Mammary epithelial cell (primary cell): Measurements from ENCODE around the gene USP22.

Experiments
- CTCF ChIP-seq, 2 donors: IDR thresholded peaks in 1 of 2; conservative IDR thresholded peaks in 1 of 2; 2 replicates each; pipeline ENCODE4 v1.5.1; 2011 to 2012; ENCODE audit warnings: inconsistent platforms in 2 of 2, low read length in 2 of 2, mild to moderate bottlenecking in 2 of 2, control low read depth in 1 of 2, low read depth in 1 of 2; ENCODE audit not compliant: insufficient read depth in 1 of 2; ENCODE audit errors: extremely low read depth in 1 of 2
- EZH2 ChIP-seq: IDR thresholded peaks from 2 replicates; pipeline ENCODE4 v1.6.1; 2012; ENCODE audit warnings: low read length, inconsistent platforms, borderline replicate concordance

- TF ChIP-seq CTCF (conservative IDR thresholded peaks at IDR 0.05 in 1 of 2, IDR thresholded peaks at IDR 0.05 in 1 of 2; ENCODE audit: extremely low read depth in 1 of 2, insufficient read depth in 1 of 2, low read depth in 1 of 2, low read length in 2 of 2) (no peak), EZH2 (no peak)
Observed at GRCh38 chr17:21002309-21003006, 40.4 kb downstream of the USP22 start.
